ENCODE measurements around the gene LMX1B.
"Not testable (repeated sequence)": the region's sequence is repeated elsewhere in the genome, so short reads cannot be mapped to it uniquely, and the experiment has no call there.

The LMX1B gene

GRCh38 chr9:126647585-126648411 is 34.1 kb downstream of the LMX1B start:
- DNase-seq (ENCODE audit: low read depth, low spot score): no peak
- ChIA-PET CTCF (no interaction called here), POLR2A (no interaction called here)
- no peak for TF ChIP-seq CTCF (IDR thresholded peaks at IDR 0.05; ENCODE audit: insufficient read depth, low read length, missing control alignments)
- no peak overlapping the region for H3K4me3 ChIP-seq (ENCODE audit: low read depth, low read length)

- no peak for DNase-seq (ENCODE audit: low read depth, low spot score)
- no peak for TF ChIP-seq CTCF (IDR thresholded peaks at IDR 0.05; ENCODE audit: insufficient read depth, low read length, missing control alignments)
- POLR2A ChIA-PET: no interaction called here
- CTCF ChIA-PET: no interaction called here
- no peak overlapping the region for H3K4me3 ChIP-seq (ENCODE audit: low read depth, low read length)
Measured at GRCh38 chr9:126649477-126649876, 35.7 kb downstream of the LMX1B start.

GRCh38 chr9:126650404-126651341 is 36.9 kb downstream of the LMX1B start:
- CTCF ChIA-PET: no interaction called here
- POLR2A ChIA-PET: no interaction called here

GRCh38 chr9:126652140-126652582 is 38.4 kb downstream of the LMX1B start:
- ChIA-PET POLR2A (no interaction called here), CTCF (no interaction called here)
- DNase-seq (ENCODE audit: low read depth, low spot score): no peak
- no peak for TF ChIP-seq CTCF (IDR thresholded peaks at IDR 0.05; ENCODE audit: insufficient read depth, low read length, missing control alignments)
- no peak overlapping the region for H3K4me3 ChIP-seq (ENCODE audit: low read depth, low read length)

More at GRCh38 chr9:126650404-126651341, 36.9 kb downstream of the LMX1B start:
- TF ChIP-seq CTCF (IDR thresholded peaks at IDR 0.05; ENCODE audit: insufficient read depth, low read length, missing control alignments): no peak
- H3K4me3 ChIP-seq (ENCODE audit: low read depth, low read length): no peak overlapping the region
- DNase-seq (ENCODE audit: low read depth, low spot score): no peak

GRCh38 chr9:126654124-126654523 is 40.4 kb downstream of the LMX1B start:
- CTCF ChIA-PET: interaction anchor here (1.1 to 1.2 kb wide), 2 partner anchors 51 to 96 kb away, joined by 4 read pairs; no protein-coding TSS in a partner anchor
- POLR2A ChIA-PET: no interaction called here
- DNase-seq (ENCODE audit: low read depth, low spot score): no peak
- H3K4me3 ChIP-seq (ENCODE audit: low read depth, low read length): no peak overlapping the region
- no peak for TF ChIP-seq CTCF (IDR thresholded peaks at IDR 0.05; ENCODE audit: insufficient read depth, low read length, missing control alignments)

- POLR2A ChIA-PET; CTCF ChIA-PET; H3K4me3 ChIP-seq (ENCODE audit: low read depth, low read length); DNase-seq (ENCODE audit: low read depth, low spot score): not testable (repeated sequence)
Measured at GRCh38 chr9:126656214-126656613, 42.5 kb downstream of the LMX1B start.

Measured in AG04449 (cell line).